GM23338 (cell line): ENCODE data around the gene ZMYND11. TPM values are rescaled to one million over a fixed set of nuclear protein-coding genes. Genes with fewer than 3 reads are reported as not detected.

Source experiments
- ATAC-seq: fragments of 200-7000 bp; cut with Tn5 transposase; 3 replicates; pipeline ENCODE4 v1.9.1; 2020
- DNase-seq: peaks from one replicate; pipeline ENCODE4 v3.0.0-alpha.2; 2015; ENCODE audit warnings: low spot score
- H2AFZ ChIP-seq: fragments of 200-600 bp; sonication (generic); 2 replicates; pipeline ENCODE4 v1.8.0; 2016; ENCODE audit warnings: antibody characterized with exemption, mild to moderate bottlenecking, moderate library complexity
- H3F3A ChIP-seq: fragments of 200-600 bp; sonication (generic); replicated peaks from 2 replicates; pipeline ENCODE4 v1.8.0; 2017; ENCODE audit warnings: antibody characterized with exemption, mixed run types, low read depth
- H3K27ac ChIP-seq: fragments of 200-600 bp; sonication (generic); 2 replicates; pipeline ENCODE4 v1.6.1; 2016; ENCODE audit warnings: low read depth
- H3K27me3 ChIP-seq: fragments of 200-600 bp; sonication (generic); 2 replicates; pipeline ENCODE4 v1.8.0; 2016; ENCODE audit warnings: mild to moderate bottlenecking, mixed run types, moderate library complexity; ENCODE audit not compliant: insufficient read depth
- H3K36me3 ChIP-seq: fragments of 200-600 bp; sonication (generic); 2 replicates; pipeline ENCODE4 v1.8.0; 2016; ENCODE audit warnings: mild to moderate bottlenecking; ENCODE audit not compliant: insufficient read depth
- H3K4me1 ChIP-seq: fragments of 200-600 bp; sonication (generic); 2 replicates; pipeline ENCODE4 v1.8.0; 2016; ENCODE audit warnings: mild to moderate bottlenecking, moderate library complexity; ENCODE audit not compliant: insufficient read depth
- H3K4me2 ChIP-seq: fragments of 200-600 bp; sonication (generic); 2 replicates; pipeline ENCODE4 v1.7.1; 2017; ENCODE audit warnings: mixed run types
- H3K4me3 ChIP-seq: fragments of 200-600 bp; sonication (generic); 2 replicates; pipeline ENCODE4 v1.6.1; 2016; ENCODE audit warnings: mixed run types
- H3K79me2 ChIP-seq: fragments of 200-600 bp; sonication (generic); replicated peaks from 2 replicates; pipeline ENCODE4 v1.8.0; 2017; ENCODE audit warnings: mild to moderate bottlenecking; ENCODE audit not compliant: insufficient read depth
- H3K9me2 ChIP-seq: fragments of 200-600 bp; sonication (generic); 2 replicates; pipeline ENCODE4 v1.8.0; 2017; ENCODE audit not compliant: insufficient read depth
- H4K20me1 ChIP-seq: fragments of 200-600 bp; sonication (generic); replicated peaks from 2 replicates; pipeline ENCODE4 v1.8.0; 2017; ENCODE audit warnings: mild to moderate bottlenecking; ENCODE audit not compliant: insufficient read depth
- H3K27ac Mint-ChIP-seq: 2 replicates; pipeline ENCODE4 v1.8.0; 2020; ENCODE audit warnings: inconsistent platforms, mild to moderate bottlenecking, moderate library complexity, mixed read lengths
- H3K27me3 Mint-ChIP-seq: 3 replicates; pipeline ENCODE4 v1.8.0; 2022; ENCODE audit warnings: low read depth, mild to moderate bottlenecking, moderate library complexity, mixed read lengths, inconsistent platforms; ENCODE audit not compliant: insufficient read depth, poor library complexity
- H3K36me3 Mint-ChIP-seq: 3 replicates; pipeline ENCODE4 v1.8.0; 2021; ENCODE audit warnings: low read depth, mild to moderate bottlenecking, inconsistent platforms, moderate library complexity, mixed read lengths
- H3K4me1 Mint-ChIP-seq: 3 replicates; pipeline ENCODE4 v1.8.0; 2020; ENCODE audit warnings: mild to moderate bottlenecking, inconsistent platforms, mixed read lengths
- H3K4me3 Mint-ChIP-seq: 3 replicates; pipeline ENCODE4 v1.8.0; 2021; ENCODE audit warnings: moderate library complexity, mild to moderate bottlenecking, inconsistent platforms, mixed read lengths
- H3K9me3 Mint-ChIP-seq: 3 replicates; pipeline ENCODE4 v1.8.0; 2020; ENCODE audit warnings: moderate library complexity, mild to moderate bottlenecking, inconsistent platforms, mixed read lengths
- CTCF ChIP-seq, 2 experiments: fragments of 200-600 bp in 1 of 2; sonication (generic) in 1 of 2; conservative IDR thresholded peaks; 2 replicates each; pipeline versions ENCODE4 v1.5.1 to v1.6.1; 2016 to 2017; ENCODE audit warnings: antibody characterized with exemption in 2 of 2, low read depth in 2 of 2, mild to moderate bottlenecking in 2 of 2, moderate library complexity in 1 of 2
- ETS1 ChIP-seq: IDR thresholded peaks from 2 replicates; pipeline ENCODE4 v1.6.1; 2016; ENCODE audit warnings: antibody characterized with exemption
- EZH2 ChIP-seq: fragments of 200-600 bp; sonication (generic); IDR thresholded peaks from one replicate; pipeline ENCODE4 v1.8.0; 2017; ENCODE audit warnings: antibody characterized with exemption, mild to moderate bottlenecking, low read depth; ENCODE audit not compliant: unreplicated experiment
- EZH2phosphoT487 ChIP-seq: fragments of 200-600 bp; sonication (generic); IDR thresholded peaks from one replicate; pipeline ENCODE4 v1.8.1; 2018; ENCODE audit warnings: antibody characterized with exemption; ENCODE audit not compliant: unreplicated experiment
- JUNB ChIP-seq: IDR thresholded peaks from one replicate; pipeline ENCODE4 v1.6.1; 2016; ENCODE audit warnings: antibody characterized with exemption; ENCODE audit not compliant: unreplicated experiment
- NANOG ChIP-seq: IDR thresholded peaks from 2 replicates; pipeline ENCODE4 v1.6.1; 2016; ENCODE audit warnings: antibody characterized with exemption, borderline replicate concordance
- POLR2AphosphoS5 ChIP-seq: IDR thresholded peaks from 2 replicates; pipeline ENCODE4 v1.6.1; 2016; ENCODE audit warnings: antibody characterized with exemption, low read depth
- REST ChIP-seq: IDR thresholded peaks from one replicate; pipeline ENCODE4 v1.6.1; 2018; ENCODE audit warnings: antibody characterized with exemption; ENCODE audit not compliant: unreplicated experiment
- STAT1 ChIP-seq: IDR thresholded peaks from one replicate; pipeline ENCODE4 v1.6.1; 2016; ENCODE audit warnings: antibody characterized with exemption; ENCODE audit not compliant: unreplicated experiment
- ZNF331 ChIP-seq: fragments of 250-450 bp; sonication (Bioruptor Pico); IDR thresholded peaks from 2 replicates; pipeline ENCODE4 v1.5.0; 2020; ENCODE audit warnings: low read depth, mild to moderate bottlenecking, moderate library complexity
- polyA plus RNA-seq: library from polyadenylated mRNA; unstranded; fragments of >200 nt; fragmentation: Nextera tagmentation; extraction: Ambion mirVana; gene quantifications from 2 replicates; pipeline ENCODE4 v1.2.1, GENCODE V29; 2016
- total RNA-seq: library from RNA; depleted of rRNA; stranded (reverse); fragments of >200 nt; shearing (Covaris generic); gene quantifications from 2 replicates; pipeline ENCODE4 v1.2.3, GENCODE V29; 2014
- TF ChIP-seq, protein P1 (sequence below): fragments of 250-450 bp; sonication (Bioruptor Pico); IDR thresholded peaks from 2 replicates; pipeline ENCODE4 v1.5.0; 2020; ENCODE audit warnings: mild to moderate bottlenecking, moderate library complexity

Gene ZMYND11
- total and polyA plus RNA-seq, 2 experiments from 2014 or later, result 8.9 to 16.9 TPM

DNA sequence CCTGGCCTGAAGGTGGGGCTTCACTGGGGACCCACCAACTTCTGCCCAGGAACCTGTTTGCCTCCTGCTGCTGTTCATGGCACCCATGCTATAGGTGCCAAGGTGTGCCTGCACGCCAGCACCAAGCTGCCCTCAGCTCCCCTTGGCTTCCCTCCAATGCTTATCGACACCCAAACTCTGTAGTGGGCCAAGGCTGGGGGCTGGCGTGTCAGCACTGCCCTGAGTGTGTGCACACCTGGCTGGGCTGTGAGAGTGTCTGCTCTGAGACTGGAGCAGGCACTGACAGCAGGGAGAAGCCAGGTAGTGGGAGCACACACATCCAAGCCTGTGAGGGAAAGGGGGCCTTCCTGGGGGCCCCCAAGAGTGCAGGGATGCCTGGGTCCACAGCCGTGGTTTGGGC, 43.1 kb upstream of the ZMYND11 start:
- H3K36me3 Mint-ChIP-seq, result peaks cover 10% of the 10 kb centered on the region; the same call in 2 of the 3 replicates
- DNase-seq, result no peak
- no peaks in the 10 kb centered on the region for H3K9me2 ChIP-seq
- TF ChIP-seq REST (no peak), ETS1 (no peak), CTCF (conservative IDR thresholded peaks at IDR 0.05; ENCODE audit: low read depth in 2 of 2) (no peak), JUNB (no peak), ZNF331 (CRISPR knock-in tag) (no peak), EZH2 (no peak), STAT1 (no peak), POLR2AphosphoS5 (no peak), EZH2phosphoT487 (no peak), NANOG (no peak)
- TF ChIP-seq, protein P1, sequence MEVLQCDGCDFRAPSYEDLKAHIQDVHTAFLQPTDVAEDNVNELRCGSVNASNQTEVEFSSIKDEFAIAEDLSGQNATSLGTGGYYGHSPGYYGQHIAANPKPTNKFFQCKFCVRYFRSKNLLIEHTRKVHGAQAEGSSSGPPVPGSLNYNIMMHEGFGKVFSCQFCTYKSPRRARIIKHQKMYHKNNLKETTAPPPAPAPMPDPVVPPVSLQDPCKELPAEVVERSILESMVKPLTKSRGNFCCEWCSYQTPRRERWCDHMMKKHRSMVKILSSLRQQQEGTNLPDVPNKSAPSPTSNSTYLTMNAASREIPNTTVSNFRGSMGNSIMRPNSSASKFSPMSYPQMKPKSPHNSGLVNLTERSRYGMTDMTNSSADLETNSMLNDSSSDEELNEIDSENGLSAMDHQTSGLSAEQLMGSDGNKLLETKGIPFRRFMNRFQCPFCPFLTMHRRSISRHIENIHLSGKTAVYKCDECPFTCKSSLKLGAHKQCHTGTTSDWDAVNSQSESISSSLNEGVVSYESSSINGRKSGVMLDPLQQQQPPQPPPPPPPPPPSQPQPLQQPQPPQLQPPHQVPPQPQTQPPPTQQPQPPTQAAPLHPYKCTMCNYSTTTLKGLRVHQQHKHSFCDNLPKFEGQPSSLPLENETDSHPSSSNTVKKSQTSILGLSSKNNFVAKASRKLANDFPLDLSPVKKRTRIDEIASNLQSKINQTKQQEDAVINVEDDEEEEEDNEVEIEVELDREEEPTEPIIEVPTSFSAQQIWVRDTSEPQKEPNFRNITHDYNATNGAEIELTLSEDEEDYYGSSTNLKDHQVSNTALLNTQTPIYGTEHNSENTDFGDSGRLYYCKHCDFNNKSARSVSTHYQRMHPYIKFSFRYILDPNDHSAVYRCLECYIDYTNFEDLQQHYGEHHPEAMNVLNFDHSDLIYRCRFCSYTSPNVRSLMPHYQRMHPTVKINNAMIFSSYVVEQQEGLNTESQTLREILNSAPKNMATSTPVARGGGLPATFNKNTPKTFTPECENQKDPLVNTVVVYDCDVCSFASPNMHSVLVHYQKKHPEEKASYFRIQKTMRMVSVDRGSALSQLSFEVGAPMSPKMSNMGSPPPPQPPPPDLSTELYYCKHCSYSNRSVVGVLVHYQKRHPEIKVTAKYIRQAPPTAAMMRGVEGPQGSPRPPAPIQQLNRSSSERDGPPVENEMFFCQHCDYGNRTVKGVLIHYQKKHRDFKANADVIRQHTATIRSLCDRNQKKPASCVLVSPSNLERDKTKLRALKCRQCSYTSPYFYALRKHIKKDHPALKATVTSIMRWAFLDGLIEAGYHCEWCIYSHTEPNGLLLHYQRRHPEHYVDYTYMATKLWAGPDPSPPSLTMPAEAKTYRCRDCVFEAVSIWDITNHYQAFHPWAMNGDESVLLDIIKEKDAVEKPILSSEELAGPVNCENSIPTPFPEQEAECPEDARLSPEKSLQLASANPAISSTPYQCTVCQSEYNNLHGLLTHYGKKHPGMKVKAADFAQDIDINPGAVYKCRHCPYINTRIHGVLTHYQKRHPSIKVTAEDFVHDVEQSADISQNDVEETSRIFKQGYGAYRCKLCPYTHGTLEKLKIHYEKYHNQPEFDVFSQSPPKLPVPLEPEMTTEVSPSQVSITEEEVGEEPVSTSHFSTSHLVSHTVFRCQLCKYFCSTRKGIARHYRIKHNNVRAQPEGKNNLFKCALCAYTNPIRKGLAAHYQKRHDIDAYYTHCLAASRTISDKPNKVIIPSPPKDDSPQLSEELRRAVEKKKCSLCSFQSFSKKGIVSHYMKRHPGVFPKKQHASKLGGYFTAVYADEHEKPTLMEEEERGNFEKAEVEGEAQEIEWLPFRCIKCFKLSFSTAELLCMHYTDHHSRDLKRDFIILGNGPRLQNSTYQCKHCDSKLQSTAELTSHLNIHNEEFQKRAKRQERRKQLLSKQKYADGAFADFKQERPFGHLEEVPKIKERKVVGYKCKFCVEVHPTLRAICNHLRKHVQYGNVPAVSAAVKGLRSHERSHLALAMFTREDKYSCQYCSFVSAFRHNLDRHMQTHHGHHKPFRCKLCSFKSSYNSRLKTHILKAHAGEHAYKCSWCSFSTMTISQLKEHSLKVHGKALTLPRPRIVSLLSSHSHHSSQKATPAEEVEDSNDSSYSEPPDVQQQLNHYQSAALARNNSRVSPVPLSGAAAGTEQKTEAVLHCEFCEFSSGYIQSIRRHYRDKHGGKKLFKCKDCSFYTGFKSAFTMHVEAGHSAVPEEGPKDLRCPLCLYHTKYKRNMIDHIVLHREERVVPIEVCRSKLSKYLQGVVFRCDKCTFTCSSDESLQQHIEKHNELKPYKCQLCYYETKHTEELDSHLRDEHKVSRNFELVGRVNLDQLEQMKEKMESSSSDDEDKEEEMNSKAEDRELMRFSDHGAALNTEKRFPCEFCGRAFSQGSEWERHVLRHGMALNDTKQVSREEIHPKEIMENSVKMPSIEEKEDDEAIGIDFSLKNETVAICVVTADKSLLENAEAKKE (CRISPR knock-in tag), result no peak
- H3K4me1 ChIP-seq, result no peaks in the 10 kb centered on the region
- ATAC-seq, result no peak
- peaks cover 2% of the 10 kb centered on the region; the same call in 1 of the 3 replicates for H3K4me1 Mint-ChIP-seq
- no peaks in the 10 kb centered on the region for H3K27me3 Mint-ChIP-seq
- no peaks in the 10 kb centered on the region for H3F3A ChIP-seq
- no peaks in the 10 kb centered on the region for H3K36me3 ChIP-seq
- no peak overlapping the region for H3K4me2 ChIP-seq
- H3K4me3 ChIP-seq, result no peak overlapping the region
- no peaks in the 10 kb centered on the region for H3K79me2 ChIP-seq
- no peaks in the 10 kb centered on the region for H4K20me1 ChIP-seq
- H3K27ac ChIP-seq, result no peak overlapping the region
- no peak overlapping the region for H3K4me3 Mint-ChIP-seq
- H3K27me3 ChIP-seq, result no peaks in the 10 kb centered on the region
- peaks cover 45% of the 10 kb centered on the region for H3K9me3 Mint-ChIP-seq
- no peak overlapping the region for H3K27ac Mint-ChIP-seq
- no peak overlapping the region for H2AFZ ChIP-seq
